Measurements from ENCODE around the gene PGPEP1.
A peak's percentile ranks its signal among the peaks of the same experiment; 100 is the strongest.
"Not testable (repeated sequence)": the region's sequence is repeated elsewhere in the genome, so short reads cannot be mapped to it uniquely, and the experiment has no call there.

Gene PGPEP1

GRCh38 chr19:18308948-18309325, 31.5 kb upstream of the PGPEP1 start:
- DNase-seq, result no peak

- no peak for DNase-seq
Measured at GRCh38 chr19:18309525-18310064, 30.8 kb upstream of the PGPEP1 start.

- DNase-seq, result no peak
Measured at GRCh38 chr19:18310118-18310909, 30.1 kb upstream of the PGPEP1 start.

GRCh38 chr19:18310966-18311365, 29.4 kb upstream of the PGPEP1 start:
- DNase-seq, result no peak

- DNase-seq, result no peak
Measured at GRCh38 chr19:18311502-18312091, 28.8 kb upstream of the PGPEP1 start.

GRCh38 chr19:18312092-18312534, 28.3 kb upstream of the PGPEP1 start:
- DNase-seq, result no peak

- DNase-seq, result no peak
Measured at GRCh38 chr19:18313398-18313797, 27.0 kb upstream of the PGPEP1 start.

GRCh38 chr19:18317961-18318800, 22.2 kb upstream of the PGPEP1 start:
- DNase-seq, result peak; percentile 73

GRCh38 chr19:18319591-18320135, 20.7 kb upstream of the PGPEP1 start:
- no peak for DNase-seq

GRCh38 chr19:18320865-18321733, 19.3 kb upstream of the PGPEP1 start:
- no peak for DNase-seq

- DNase-seq, result peak; percentile 39
Measured at GRCh38 chr19:18321734-18322102, 18.7 kb upstream of the PGPEP1 start.

GRCh38 chr19:18322318-18322758, 18.1 kb upstream of the PGPEP1 start:
- DNase-seq, result peak; percentile 40

- peak; percentile 100 for DNase-seq
Measured at GRCh38 chr19:18322759-18323460, 17.5 kb upstream of the PGPEP1 start, which contains the start of gene LSM4. Gene LSM4, minus strand, starts transcription at chr19:18323076. Its CDS starts 56 bp downstream, at chr19:18323020.

GRCh38 chr19:18324373-18324731, 16.0 kb upstream of the PGPEP1 start:
- not testable (repeated sequence) for DNase-seq

- no peak for DNase-seq
Measured at GRCh38 chr19:18326772-18327171, 13.6 kb upstream of the PGPEP1 start.

GRCh38 chr19:18328340-18329034, 11.9 kb upstream of the PGPEP1 start:
- DNase-seq, result peak; percentile 94

- DNase-seq, result no peak
Measured at GRCh38 chr19:18329035-18329376, 11.4 kb upstream of the PGPEP1 start.

GRCh38 chr19:18330868-18331267, 9.5 kb upstream of the PGPEP1 start:
- DNase-seq, result no peak

- DNase-seq, result no peak
Measured at GRCh38 chr19:18332917-18333530, 7.4 kb upstream of the PGPEP1 start.

GRCh38 chr19:18333680-18334079, 6.7 kb upstream of the PGPEP1 start:
- DNase-seq, result no peak

Measured in CD4-positive, alpha-beta T cell treated with Interleukin-21 for 1 hour (primary cell).